ENCODE results near the gene GSG1L. TPM values are rescaled to one million over a fixed set of nuclear protein-coding genes. Genes with fewer than 3 reads are reported as not detected.

Gene GSG1L
- total and polyA plus RNA-seq, 2 experiments from 2014 or later = not detected

DNA sequence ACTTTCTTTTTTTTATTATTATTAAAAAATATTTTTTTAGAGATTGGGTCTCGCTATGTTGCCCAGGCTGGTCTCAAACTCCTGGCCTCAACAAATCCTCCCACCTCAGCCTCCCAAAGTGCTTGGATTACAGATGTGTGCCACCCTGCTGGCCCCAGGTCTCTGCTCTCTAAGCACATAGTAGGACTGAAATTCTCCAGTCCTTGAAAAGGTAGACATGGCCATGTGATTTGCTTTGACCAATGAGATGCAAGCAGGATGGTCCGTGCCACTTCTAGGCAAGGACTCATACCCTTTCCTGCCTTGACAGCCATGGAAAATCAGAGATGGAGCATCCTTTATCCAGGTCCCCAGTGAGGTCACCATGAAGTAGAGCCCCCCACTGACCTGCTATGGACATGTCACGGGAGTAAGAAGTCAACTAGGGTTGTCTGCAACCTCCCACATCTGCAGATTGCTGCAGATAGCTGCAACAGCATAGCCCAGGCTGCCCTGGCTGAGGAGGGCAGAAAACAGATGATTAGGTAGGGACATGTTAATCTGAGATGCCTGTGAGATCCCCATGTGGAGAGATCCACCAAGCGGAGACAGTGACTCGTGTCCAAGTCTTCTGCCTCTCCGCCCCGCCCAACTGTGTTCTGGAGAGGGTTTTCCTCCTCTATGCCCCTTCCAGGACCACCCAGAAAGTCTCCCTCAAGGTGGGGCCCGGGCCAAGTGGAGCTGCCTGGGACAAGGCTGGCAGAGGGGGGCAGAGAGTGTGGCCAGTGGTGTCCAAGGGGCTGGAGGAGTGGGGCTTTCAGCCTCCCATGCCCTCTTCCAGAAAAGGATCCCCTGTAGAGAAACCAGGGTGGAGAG is 11.0 kb downstream of the GSG1L start:
- no peaks in the 10 kb centered on the region for H3K79me2 ChIP-seq
- no peak for DNase-seq (ENCODE audit: low spot score)
- no peaks in the 10 kb centered on the region for H3K9me3 ChIP-seq (ENCODE audit: low read depth)
- no peaks in the 10 kb centered on the region for H3K27me3 ChIP-seq
- H3K4me2 ChIP-seq = no peak overlapping the region
- no peaks in the 10 kb centered on the region for H4K20me1 ChIP-seq (ENCODE audit: insufficient read depth, poor library complexity, severe bottlenecking)
- no peak overlapping the region for H3K4me3 ChIP-seq
- WGBS (ENCODE audit: low lambda C conversion rate, missing lambda C conversion rate) = 80% methylated on average over 8 of the region's 8 CpGs
- no peaks in the 10 kb centered on the region for H3K9me2 ChIP-seq (replicated peaks; ENCODE audit: insufficient read depth)
- no peaks in the 10 kb centered on the region for H3K36me3 ChIP-seq (replicated peaks; ENCODE audit: insufficient read depth, low read depth)
- no peak for TF ChIP-seq EZH2phosphoT487 (IDR thresholded peaks at IDR 0.05; ENCODE audit: low read depth, severe bottlenecking, unreplicated experiment)
- TF ChIP-seq EZH2 (IDR thresholded peaks at IDR 0.05; ENCODE audit: borderline replicate concordance) = no peak
- TF ChIP-seq, protein P1, sequence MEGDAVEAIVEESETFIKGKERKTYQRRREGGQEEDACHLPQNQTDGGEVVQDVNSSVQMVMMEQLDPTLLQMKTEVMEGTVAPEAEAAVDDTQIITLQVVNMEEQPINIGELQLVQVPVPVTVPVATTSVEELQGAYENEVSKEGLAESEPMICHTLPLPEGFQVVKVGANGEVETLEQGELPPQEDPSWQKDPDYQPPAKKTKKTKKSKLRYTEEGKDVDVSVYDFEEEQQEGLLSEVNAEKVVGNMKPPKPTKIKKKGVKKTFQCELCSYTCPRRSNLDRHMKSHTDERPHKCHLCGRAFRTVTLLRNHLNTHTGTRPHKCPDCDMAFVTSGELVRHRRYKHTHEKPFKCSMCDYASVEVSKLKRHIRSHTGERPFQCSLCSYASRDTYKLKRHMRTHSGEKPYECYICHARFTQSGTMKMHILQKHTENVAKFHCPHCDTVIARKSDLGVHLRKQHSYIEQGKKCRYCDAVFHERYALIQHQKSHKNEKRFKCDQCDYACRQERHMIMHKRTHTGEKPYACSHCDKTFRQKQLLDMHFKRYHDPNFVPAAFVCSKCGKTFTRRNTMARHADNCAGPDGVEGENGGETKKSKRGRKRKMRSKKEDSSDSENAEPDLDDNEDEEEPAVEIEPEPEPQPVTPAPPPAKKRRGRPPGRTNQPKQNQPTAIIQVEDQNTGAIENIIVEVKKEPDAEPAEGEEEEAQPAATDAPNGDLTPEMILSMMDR (IDR thresholded peaks at IDR 0.05; ENCODE audit: poor library complexity) = no peak
- H3K27ac ChIP-seq = no peak overlapping the region
- H3K4me1 ChIP-seq (ENCODE audit: insufficient read depth) = no peaks in the 10 kb centered on the region
- no peak overlapping the region for H2AFZ ChIP-seq

- Histone ChIP-seq H3K9me3 (ENCODE audit: low read depth) (no peaks in the 10 kb centered on the region), H3K9me2 (replicated peaks; ENCODE audit: insufficient read depth) (no peaks in the 10 kb centered on the region), H2AFZ (no peak overlapping the region), H3K27me3 (no peaks in the 10 kb centered on the region), H4K20me1 (ENCODE audit: insufficient read depth, poor library complexity, severe bottlenecking) (no peaks in the 10 kb centered on the region), H3K27ac (no peak overlapping the region), H3K4me2 (no peak overlapping the region), H3K36me3 (replicated peaks; ENCODE audit: insufficient read depth, low read depth) (no peaks in the 10 kb centered on the region), H3K4me1 (ENCODE audit: insufficient read depth) (no peaks in the 10 kb centered on the region), H3K4me3 (no peak overlapping the region), H3K79me2 (no peaks in the 10 kb centered on the region)
- 94% methylated on average over 7 of the region's 7 CpGs for WGBS (ENCODE audit: low lambda C conversion rate, missing lambda C conversion rate)
- TF ChIP-seq, protein P1 (IDR thresholded peaks at IDR 0.05; ENCODE audit: poor library complexity) = no peak
- TF ChIP-seq EZH2phosphoT487 (IDR thresholded peaks at IDR 0.05; ENCODE audit: low read depth, severe bottlenecking, unreplicated experiment) = no peak
- no peak for TF ChIP-seq EZH2 (IDR thresholded peaks at IDR 0.05; ENCODE audit: borderline replicate concordance)
- DNase-seq (ENCODE audit: low spot score) = no peak
Observed at GRCh38 chr16:28051486-28051885, 12.0 kb downstream of the GSG1L start.

DNA sequence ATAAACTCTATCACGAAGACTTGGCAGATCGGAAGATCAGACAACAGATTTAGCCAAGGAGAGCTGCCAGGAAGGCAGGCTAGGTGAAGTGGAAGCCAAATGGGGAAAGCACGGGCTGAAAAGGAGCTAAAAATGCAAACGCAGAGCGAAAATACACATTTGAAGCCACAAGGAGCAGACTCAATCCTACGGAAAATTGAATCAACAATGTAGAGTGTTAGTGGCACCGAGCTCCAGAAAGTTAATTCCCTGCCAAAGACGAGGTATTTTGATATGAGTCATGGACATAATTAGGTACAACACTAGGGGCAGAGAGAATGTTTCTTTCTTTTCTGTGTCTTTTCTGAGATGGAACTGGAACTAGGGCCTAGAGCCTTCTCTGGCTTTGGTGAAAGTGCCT is 20.7 kb downstream of the GSG1L start:
- Histone ChIP-seq H3K4me3 (no peak overlapping the region), H3K9me3 (ENCODE audit: low read depth) (no peaks in the 10 kb centered on the region), H3K4me1 (ENCODE audit: insufficient read depth) (no peaks in the 10 kb centered on the region), H3K27ac (no peak overlapping the region), H2AFZ (no peak overlapping the region), H3K4me2 (no peak overlapping the region), H3K79me2 (no peaks in the 10 kb centered on the region), H3K36me3 (replicated peaks; ENCODE audit: insufficient read depth, low read depth) (no peaks in the 10 kb centered on the region), H3K27me3 (peaks cover 6% of the 10 kb centered on the region), H3K9me2 (replicated peaks; ENCODE audit: insufficient read depth) (no peaks in the 10 kb centered on the region), H4K20me1 (ENCODE audit: insufficient read depth, poor library complexity, severe bottlenecking) (no peaks in the 10 kb centered on the region)
- no peak for DNase-seq (ENCODE audit: low spot score)
- 82% methylated on average over 8 of the region's 8 CpGs for WGBS (ENCODE audit: low lambda C conversion rate, missing lambda C conversion rate)
- TF ChIP-seq, protein P1 (IDR thresholded peaks at IDR 0.05; ENCODE audit: poor library complexity) = no peak
